Calu3 (cell line): Measurements from ENCODE around the gene KRTAP3-1. TPM values are rescaled to one million over a fixed set of nuclear protein-coding genes. Genes with fewer than 3 reads are reported as not detected.

Experiments used
- BruUV-seq: library from RNA; stranded (reverse); fragments of 400-500 nt; replicated peaks from 2 replicates; lab custom pipeline; 2021; lab: Mats Ljungman, UMichigan
- CTCF ChIA-PET: fragments of 300-600 bp; sonication (Branson Sonifier 250); formaldehyde crosslinking; loops from one replicate; lab custom pipeline; 2022; ENCODE audit warnings: antibody characterized with exemption; lab: Charles Lee
- DNase-seq: peaks from one replicate; pipeline ENCODE4 v3.0.0; 2022
- H3K27ac Mint-ChIP-seq: one replicate; pipeline ENCODE4 v1.8.0; 2022; ENCODE audit warnings: mixed read lengths; ENCODE audit not compliant: unreplicated experiment
- H3K27me3 Mint-ChIP-seq: one replicate; pipeline ENCODE4 v1.8.0; 2022; ENCODE audit warnings: mixed read lengths; ENCODE audit not compliant: unreplicated experiment
- H3K36me3 Mint-ChIP-seq: one replicate; pipeline ENCODE4 v1.8.0; 2022; ENCODE audit warnings: mild to moderate bottlenecking, moderate library complexity, mixed read lengths; ENCODE audit not compliant: insufficient read depth, unreplicated experiment
- H3K4me1 Mint-ChIP-seq: one replicate; pipeline ENCODE4 v1.8.0; 2022; ENCODE audit warnings: mild to moderate bottlenecking, low read depth, mixed read lengths; ENCODE audit not compliant: unreplicated experiment
- H3K4me3 Mint-ChIP-seq: one replicate; pipeline ENCODE4 v1.8.0; 2022; ENCODE audit warnings: mild to moderate bottlenecking, low read depth, moderate library complexity, mixed read lengths; ENCODE audit not compliant: unreplicated experiment
- H3K9me3 Mint-ChIP-seq: one replicate; pipeline ENCODE4 v1.8.0; 2022; ENCODE audit warnings: low read depth, mixed read lengths; ENCODE audit not compliant: unreplicated experiment
- CTCF ChIP-seq: fragments of 200-600 bp; IDR thresholded peaks from one replicate; pipeline ENCODE4 v1.8.0; 2022; ENCODE audit warnings: antibody characterized with exemption; ENCODE audit not compliant: unreplicated experiment
- intact Hi-C: fragments of 100-400 bp; cut with micrococcal nuclease; formaldehyde crosslinking; loops from one replicate; pipeline ENCODE4 v1.10.0; 2022; ENCODE audit not compliant: unreplicated experiment
- total RNA-seq: library from RNA; stranded (reverse); gene quantifications from 2 replicates; pipeline ENCODE4 v1.2.3, GENCODE V29; 2022

The KRTAP3-1 gene
- total RNA-seq, 1 experiment from 2014 or later = not detected

- intact Hi-C loops = no loop called here
- H3K9me3 Mint-ChIP-seq = peaks cover 5% of the 10 kb centered on the region
- no peak for DNase-seq
- no TSS peak for BruUV-seq
- no peaks in the 10 kb centered on the region for H3K27me3 Mint-ChIP-seq
- CTCF ChIA-PET = interaction anchor here (1.0 to 1.3 kb wide), 5 partner anchors 10 to 423 kb away, joined by 3 to 4 read pairs (median 3); partner anchors contain the start of gene KRT23
- TF ChIP-seq CTCF = no peak
- no peak overlapping the region for H3K4me3 Mint-ChIP-seq
- no peak overlapping the region for H3K27ac Mint-ChIP-seq
- H3K36me3 Mint-ChIP-seq = no peaks in the 10 kb centered on the region
- peaks cover 12% of the 10 kb centered on the region for H3K4me1 Mint-ChIP-seq
Measured at GRCh38 chr17:40995116-40995515, 13.8 kb downstream of the KRTAP3-1 start.

GRCh38 chr17:40993839-40994238, 15.1 kb downstream of the KRTAP3-1 start, which contains the start of gene KRTAP3-3:
KRTAP3-3 (minus strand) TSS chr17:40994164; CDS start chr17:40994097, 67 bp downstream.
- BruUV-seq = no TSS peak
- CTCF ChIA-PET = interaction anchor here (0.7 kb wide), 1 partner anchor 1135 kb away, joined by 3 read pairs; no protein-coding TSS in a partner anchor
- no peak for DNase-seq
- no peak for TF ChIP-seq CTCF
- Mint-ChIP-seq H3K27me3 (no peaks in the 10 kb centered on the region), H3K36me3 (no peaks in the 10 kb centered on the region), H3K4me1 (peaks cover 12% of the 10 kb centered on the region), H3K27ac (no peak within 1 kb of the TSS), H3K4me3 (no peak within 1 kb of the TSS), H3K9me3 (peaks cover 5% of the 10 kb centered on the region)
- intact Hi-C loops = no loop called here

GRCh38 chr17:40993084-40993483, 15.8 kb downstream of the KRTAP3-1 start:
- CTCF ChIA-PET = interaction anchor here (0.5 to 1.0 kb wide), 3 partner anchors 16 to 1134 kb away, joined by 3 to 11 read pairs (median 3); no protein-coding TSS in a partner anchor
- Mint-ChIP-seq H3K4me3 (no peak overlapping the region), H3K9me3 (peaks cover 5% of the 10 kb centered on the region), H3K4me1 (peaks cover 12% of the 10 kb centered on the region), H3K27ac (no peak overlapping the region), H3K27me3 (no peaks in the 10 kb centered on the region), H3K36me3 (no peaks in the 10 kb centered on the region)
- no TSS peak for BruUV-seq
- no peak for DNase-seq
- intact Hi-C loops = no loop called here
- no peak for TF ChIP-seq CTCF

GRCh38 chr17:40992666-40993065, 16.3 kb downstream of the KRTAP3-1 start:
- intact Hi-C loops = no loop called here
- no TSS peak for BruUV-seq
- no peaks in the 10 kb centered on the region for H3K36me3 Mint-ChIP-seq
- H3K4me1 Mint-ChIP-seq = peaks cover 16% of the 10 kb centered on the region
- H3K27ac Mint-ChIP-seq = no peak overlapping the region
- H3K4me3 Mint-ChIP-seq = no peak overlapping the region
- TF ChIP-seq CTCF = no peak
- CTCF ChIA-PET = interaction anchor here (0.5 to 1.0 kb wide), 2 partner anchors 15 to 529 kb away, joined by 3 to 11 read pairs; no protein-coding TSS in a partner anchor
- no peaks in the 10 kb centered on the region for H3K27me3 Mint-ChIP-seq
- H3K9me3 Mint-ChIP-seq = peaks cover 5% of the 10 kb centered on the region
- no peak for DNase-seq
